Uterus (tissue), 2 donors: ENCODE data around the gene SKAP1.

Source experiments
- POLR2A ChIP-seq, 2 donors: fragments of 450-650 bp; IDR thresholded peaks; one replicate each; pipeline ENCODE4 v1.6.1; 2016; ENCODE audit warnings: antibody characterized with exemption in 2 of 2, mild to moderate bottlenecking in 1 of 2, moderate library complexity in 1 of 2
- TF ChIP-seq, protein P1 (sequence below), 4 experiments: fragments of 200-600 bp in 2 of 4; fragments of 450-650 bp in 2 of 4; sonication (generic) in 2 of 4; IDR thresholded peaks; one replicate each; pipeline ENCODE4 v1.5.1; 2016 to 2019; ENCODE audit warnings: antibody characterized with exemption in 4 of 4, mild to moderate bottlenecking in 2 of 4, moderate library complexity in 1 of 4

GRCh38 chr17:48240562-48241130 lies 189.4 kb downstream of the SKAP1 start:
- TF ChIP-seq, protein P1, sequence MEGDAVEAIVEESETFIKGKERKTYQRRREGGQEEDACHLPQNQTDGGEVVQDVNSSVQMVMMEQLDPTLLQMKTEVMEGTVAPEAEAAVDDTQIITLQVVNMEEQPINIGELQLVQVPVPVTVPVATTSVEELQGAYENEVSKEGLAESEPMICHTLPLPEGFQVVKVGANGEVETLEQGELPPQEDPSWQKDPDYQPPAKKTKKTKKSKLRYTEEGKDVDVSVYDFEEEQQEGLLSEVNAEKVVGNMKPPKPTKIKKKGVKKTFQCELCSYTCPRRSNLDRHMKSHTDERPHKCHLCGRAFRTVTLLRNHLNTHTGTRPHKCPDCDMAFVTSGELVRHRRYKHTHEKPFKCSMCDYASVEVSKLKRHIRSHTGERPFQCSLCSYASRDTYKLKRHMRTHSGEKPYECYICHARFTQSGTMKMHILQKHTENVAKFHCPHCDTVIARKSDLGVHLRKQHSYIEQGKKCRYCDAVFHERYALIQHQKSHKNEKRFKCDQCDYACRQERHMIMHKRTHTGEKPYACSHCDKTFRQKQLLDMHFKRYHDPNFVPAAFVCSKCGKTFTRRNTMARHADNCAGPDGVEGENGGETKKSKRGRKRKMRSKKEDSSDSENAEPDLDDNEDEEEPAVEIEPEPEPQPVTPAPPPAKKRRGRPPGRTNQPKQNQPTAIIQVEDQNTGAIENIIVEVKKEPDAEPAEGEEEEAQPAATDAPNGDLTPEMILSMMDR (IDR thresholded peaks at IDR 0.05), result no peak
- TF ChIP-seq POLR2A (IDR thresholded peaks at IDR 0.05), result no peak
